GM10847 (cell line): Measurements from ENCODE around the gene SEC24D.

ENCODE experiments used
- POLR2A ChIP-seq: IDR thresholded peaks from 2 replicates; pipeline ENCODE4 v1.6.1; 2011; ENCODE audit not compliant: insufficient read length; ENCODE audit errors: extremely low read depth

SEC24D gene

DNA sequence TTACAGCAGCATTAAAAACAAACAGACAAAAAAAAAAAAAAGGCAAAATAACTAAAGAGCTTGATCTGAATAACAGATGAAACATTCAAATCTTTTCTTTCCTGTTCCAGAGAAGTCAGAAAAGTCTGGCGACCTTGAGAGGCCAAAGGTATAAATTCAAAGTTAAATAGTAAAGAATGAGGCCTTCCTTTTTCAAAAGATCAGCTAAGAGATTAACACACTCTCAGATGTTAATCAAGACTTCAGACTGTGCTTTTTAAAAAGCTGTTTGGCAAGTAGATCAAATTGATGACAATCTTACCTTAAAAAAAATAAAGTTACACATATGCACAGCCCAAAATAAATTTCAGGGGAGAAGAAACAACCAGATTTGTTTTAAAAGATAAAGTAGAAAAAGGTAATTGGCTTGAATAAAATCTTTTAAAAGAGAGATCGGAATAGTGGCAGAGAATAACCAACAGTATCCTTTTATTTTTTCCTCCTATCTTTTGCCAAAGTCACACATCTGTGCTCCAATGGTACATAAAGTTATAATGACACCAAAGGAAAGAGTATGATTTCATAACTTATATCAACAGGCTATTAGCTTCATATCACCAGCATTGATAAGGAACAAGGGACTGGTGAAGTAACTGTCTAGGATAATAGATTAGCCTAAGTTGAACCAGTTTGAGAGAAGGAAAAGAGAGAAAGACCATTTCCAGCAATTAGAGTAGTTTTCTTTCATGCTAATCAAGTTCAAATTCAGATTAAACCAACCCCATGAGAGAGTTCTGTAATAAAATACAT is 80.3 kb downstream of the SEC24D start:
- TF ChIP-seq POLR2A: no peak

DNA sequence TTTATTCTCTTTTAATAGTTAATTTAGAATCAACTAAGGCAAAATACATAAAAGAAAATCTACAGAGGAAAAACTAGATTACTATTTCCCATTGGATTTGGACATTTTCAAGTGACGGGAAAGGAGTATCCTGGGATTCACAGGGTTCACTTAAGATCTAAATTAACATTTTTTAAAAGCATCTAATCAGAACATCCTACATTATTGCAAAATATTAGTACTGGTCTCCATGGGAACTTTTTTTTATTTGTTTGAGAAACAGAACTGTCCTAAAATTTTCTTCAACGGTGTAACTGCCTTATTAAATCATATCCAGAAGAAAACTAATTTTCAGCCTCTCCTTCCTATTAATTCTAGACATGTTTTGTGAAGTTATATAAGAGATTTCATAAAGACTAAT is 81.0 kb downstream of the SEC24D start:
- TF ChIP-seq POLR2A: no peak

GRCh38 chr4:118753685-118754084 is 82.2 kb downstream of the SEC24D start:
- no peak for TF ChIP-seq POLR2A

- TF ChIP-seq POLR2A: no peak
Observed at GRCh38 chr4:118753096-118753495, 82.8 kb downstream of the SEC24D start.

DNA sequence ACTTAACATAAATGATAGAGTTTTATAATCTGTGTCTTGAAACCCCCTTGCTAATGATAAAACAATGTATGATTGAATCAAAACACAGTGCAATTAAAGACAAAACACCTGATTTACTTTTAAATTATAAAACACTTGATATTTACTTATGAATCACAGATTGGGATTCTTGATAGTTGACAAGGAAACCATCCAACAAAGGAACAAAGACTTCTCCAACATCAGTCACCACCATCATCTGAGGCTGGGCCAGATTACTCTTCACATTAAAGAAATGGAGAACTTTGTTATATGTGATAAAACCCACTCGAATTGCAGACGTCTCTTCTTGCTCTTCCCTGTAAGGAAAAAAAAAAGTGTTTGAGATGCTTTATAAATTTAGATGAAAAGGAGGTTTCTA is 83.4 kb downstream of the SEC24D start:
- no peak for TF ChIP-seq POLR2A

DNA sequence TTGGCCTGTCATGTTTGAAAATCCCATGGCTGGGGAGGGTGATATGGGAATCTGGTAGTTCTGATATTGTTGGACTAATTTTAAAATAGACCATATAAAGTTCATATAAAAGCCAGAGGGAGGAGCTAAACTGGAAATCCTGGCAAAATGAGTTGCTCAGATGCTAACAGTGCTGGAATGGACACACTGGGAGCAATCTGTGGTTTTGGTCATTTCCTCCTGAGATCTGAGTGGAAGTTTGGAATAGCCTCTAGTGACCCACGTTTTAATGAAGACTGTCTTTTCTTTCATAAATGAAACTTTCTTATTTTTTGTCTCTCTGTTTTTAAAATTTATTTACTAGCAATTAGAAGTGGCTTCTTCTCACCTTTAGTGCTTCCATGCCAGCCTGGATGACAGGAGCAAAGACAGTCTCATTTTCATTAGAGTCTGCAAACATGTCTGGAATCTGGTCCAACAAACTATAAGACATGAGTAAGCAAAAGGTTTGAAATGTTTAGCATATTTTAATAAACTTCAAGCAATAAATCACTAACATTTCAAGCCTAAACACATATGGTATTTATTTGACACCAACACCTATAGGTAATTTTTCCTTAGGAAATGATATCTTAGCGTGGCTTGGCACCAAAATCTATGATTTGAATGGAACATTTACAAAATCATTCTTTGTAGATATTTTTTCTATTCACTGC is 84.2 kb downstream of the SEC24D start:
- TF ChIP-seq POLR2A: no peak

GRCh38 chr4:118749347-118749988 is 86.5 kb downstream of the SEC24D start:
- no peak for TF ChIP-seq POLR2A

GRCh38 chr4:118746251-118746919 is 89.5 kb downstream of the SEC24D start:
- no peak for TF ChIP-seq POLR2A

- TF ChIP-seq POLR2A: no peak
Observed at GRCh38 chr4:118745357-118745756, 90.6 kb downstream of the SEC24D start.

DNA sequence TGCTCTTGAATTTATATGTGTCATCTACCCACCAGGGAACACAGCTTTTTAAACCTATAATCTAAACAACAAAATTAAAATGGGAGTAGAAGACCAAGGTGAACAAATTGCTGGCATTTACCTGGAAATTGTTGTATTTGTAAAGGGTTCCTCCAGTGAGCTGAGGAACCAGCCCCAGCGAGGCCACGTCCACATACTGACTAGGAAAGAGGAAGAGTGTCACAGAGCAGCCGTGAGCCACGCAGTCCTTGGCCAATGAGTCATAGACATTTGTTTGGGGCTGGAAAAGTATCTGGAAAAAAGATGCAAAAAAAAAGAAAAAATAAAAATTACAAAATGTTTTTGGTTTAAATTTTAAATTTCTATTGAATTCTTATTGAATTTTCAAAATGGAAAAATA is 92.1 kb downstream of the SEC24D start:
- no peak for TF ChIP-seq POLR2A

GRCh38 chr4:118742050-118742449 is 93.9 kb downstream of the SEC24D start:
- no peak for TF ChIP-seq POLR2A

DNA sequence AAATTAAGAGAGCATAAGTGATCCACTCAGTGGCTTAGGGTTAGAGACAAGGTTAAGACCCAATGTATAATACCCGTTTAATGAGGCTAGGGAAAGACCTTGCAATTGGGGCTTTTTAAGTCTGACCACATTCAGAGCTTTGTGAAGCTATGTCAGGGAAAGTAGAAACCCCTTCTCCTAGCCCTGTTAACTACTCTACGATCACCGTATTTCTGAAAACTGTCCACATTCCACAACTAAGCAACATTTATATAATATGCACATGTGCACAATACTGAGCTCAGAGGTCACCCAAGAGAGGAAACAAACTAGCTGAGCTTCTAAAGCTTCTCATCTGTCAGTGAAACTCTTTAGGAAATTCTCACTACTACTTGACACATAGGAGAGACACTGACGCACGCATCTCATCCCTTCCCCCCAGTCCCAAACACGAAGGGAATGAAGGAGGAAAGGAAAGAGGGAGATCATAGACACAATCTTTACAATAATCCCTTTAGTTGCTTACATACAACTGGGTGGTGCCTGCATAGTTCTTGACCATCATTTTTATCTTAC is 94.5 kb downstream of the SEC24D start:
- TF ChIP-seq POLR2A: no peak

DNA sequence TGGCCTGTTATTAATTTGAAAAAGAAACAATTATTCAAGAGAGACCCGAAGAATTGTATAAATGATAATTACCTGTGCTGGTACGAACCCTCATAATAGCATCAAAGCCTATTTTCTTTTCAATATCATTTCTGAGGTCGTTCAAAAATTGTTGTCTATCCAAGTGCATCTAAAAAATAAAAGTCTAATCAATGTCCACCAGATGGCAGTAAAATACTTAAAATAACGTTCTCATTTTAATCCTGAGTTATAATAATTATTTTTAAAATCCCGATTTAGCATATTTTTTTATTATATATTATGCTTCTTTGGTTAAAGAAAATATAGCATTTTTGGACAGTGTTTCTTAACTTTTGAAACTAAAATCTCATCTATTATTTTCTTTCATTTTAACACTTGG is 95.1 kb downstream of the SEC24D start:
- TF ChIP-seq POLR2A: no peak

GRCh38 chr4:118739022-118739713 is 96.8 kb downstream of the SEC24D start:
- TF ChIP-seq POLR2A: no peak

DNA sequence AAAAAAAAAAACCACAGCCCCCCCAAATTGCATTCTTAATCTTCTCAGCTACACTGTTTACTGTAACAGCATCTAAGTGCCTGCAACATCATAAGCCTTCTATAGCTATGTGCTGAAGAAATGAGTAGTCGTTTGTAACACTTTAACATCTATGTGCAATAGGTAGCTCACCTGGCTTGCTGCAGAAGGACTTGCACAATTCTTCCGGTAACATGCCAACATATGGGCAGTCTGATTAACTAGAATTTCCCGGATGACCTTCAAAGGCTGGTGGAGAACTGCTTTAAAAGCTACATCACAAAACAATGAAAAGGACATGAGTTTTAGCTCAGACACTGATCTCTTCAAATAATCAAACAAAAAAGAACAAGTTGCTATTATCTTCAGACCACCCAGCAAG is 97.8 kb downstream of the SEC24D start:
- TF ChIP-seq POLR2A: no peak

DNA sequence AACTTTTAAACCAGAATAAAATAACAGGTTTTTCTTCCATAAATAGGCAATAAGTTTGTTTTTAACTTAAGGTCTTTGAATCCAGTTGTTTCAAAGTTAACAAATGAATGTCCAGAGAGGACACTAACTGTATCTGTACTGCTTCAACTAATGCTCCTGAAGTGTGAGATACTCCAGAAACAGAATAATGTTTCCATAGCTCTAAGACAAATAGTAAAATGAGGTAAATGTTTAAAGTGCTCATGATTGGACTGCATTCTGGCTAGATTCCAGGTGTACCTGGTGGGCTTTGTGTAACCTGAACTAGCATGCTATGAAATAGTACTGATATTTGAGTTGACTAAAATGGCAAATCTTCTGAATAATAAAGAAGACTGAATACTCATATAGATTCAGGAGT is 99.0 kb downstream of the SEC24D start:
- no peak for TF ChIP-seq POLR2A
